ENCODE measurements around the gene LGI4. TPM values are rescaled to one million over a fixed set of nuclear protein-coding genes. Genes with fewer than 3 reads are reported as not detected.

Gene LGI4
- total and polyA plus RNA-seq, 3 experiments from 2014 or later: 0.18 TPM; not detected in 2

DNA sequence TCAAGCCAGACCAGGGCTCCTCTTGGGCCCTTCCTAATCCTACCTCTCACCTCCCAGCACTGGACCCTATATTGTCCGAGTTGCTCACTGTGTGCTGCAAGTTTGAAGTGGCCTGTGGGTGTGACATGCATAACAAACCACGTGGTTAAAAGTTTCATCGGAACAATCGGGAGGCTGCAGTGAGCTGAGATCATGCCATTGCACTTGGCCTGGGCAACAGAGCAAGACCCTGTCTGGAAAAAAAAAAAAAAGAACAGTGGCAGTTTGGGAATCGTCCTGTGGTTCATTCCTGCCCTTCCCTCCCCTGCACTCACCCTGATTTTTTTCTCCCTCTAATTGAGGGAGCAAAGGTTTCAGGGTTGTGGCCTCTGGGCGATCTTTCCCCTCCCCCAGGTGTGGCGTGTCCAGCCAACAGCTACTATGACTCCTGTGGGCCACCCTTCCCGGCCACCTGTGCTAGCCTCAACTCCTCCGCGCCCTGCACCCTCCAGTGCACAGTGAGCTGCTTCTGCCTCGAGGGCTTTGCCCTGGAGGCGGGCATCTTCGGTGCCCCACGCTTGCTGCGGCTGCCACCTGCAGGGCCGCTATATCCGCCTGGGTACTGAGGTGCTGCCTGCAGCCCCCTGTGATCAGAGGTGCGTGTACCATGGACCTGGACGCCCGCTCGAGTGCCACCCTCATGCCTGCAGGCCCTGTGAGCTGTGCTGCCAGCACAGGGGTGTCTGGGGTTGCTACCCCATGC, 35.5 kb downstream of the LGI4 start:
- Mint-ChIP-seq H3K4me3 (no peak overlapping the region), H3K4me1 (no peaks in the 10 kb centered on the region), H3K36me3 (no peaks in the 10 kb centered on the region), H3K27ac (no peak overlapping the region), H3K27me3 (no peaks in the 10 kb centered on the region), H3K9me3 (no peaks in the 10 kb centered on the region)
- Histone ChIP-seq H3K4me1 (ENCODE audit: insufficient read depth, low read length) (no peaks in the 10 kb centered on the region), H3K27ac (ENCODE audit: low read depth, low read length) (no peak overlapping the region), H3K4me3 (ENCODE audit: low read length) (no peak overlapping the region), H3K27me3 (ENCODE audit: insufficient read depth, low read length, poor library complexity, severe bottlenecking) (no peaks in the 10 kb centered on the region), H3K36me3 (ENCODE audit: insufficient read depth, low read length) (no peaks in the 10 kb centered on the region), H3K9me3 (ENCODE audit: low read length) (no peaks in the 10 kb centered on the region)
- no peak for DNase-seq
- POLR2A ChIA-PET: no interaction called here
- CTCF ChIA-PET: interaction anchor here (1.9 kb wide), 1 partner anchor 9 kb away, joined by 5 read pairs; no protein-coding TSS in a partner anchor

GRCh38 chr19:35098413-35099049, 36.3 kb downstream of the LGI4 start:
- Histone ChIP-seq H3K36me3 (ENCODE audit: insufficient read depth, low read length) (no peaks in the 10 kb centered on the region), H3K27ac (ENCODE audit: low read depth, low read length) (no peak overlapping the region), H3K4me3 (ENCODE audit: low read length) (no peak overlapping the region), H3K9me3 (ENCODE audit: low read length) (no peaks in the 10 kb centered on the region), H3K4me1 (ENCODE audit: insufficient read depth, low read length) (no peaks in the 10 kb centered on the region), H3K27me3 (ENCODE audit: insufficient read depth, low read length, poor library complexity, severe bottlenecking) (no peaks in the 10 kb centered on the region)
- Mint-ChIP-seq H3K27me3 (no peaks in the 10 kb centered on the region), H3K4me1 (no peaks in the 10 kb centered on the region), H3K4me3 (no peak overlapping the region), H3K36me3 (no peaks in the 10 kb centered on the region), H3K27ac (no peak overlapping the region), H3K9me3 (no peaks in the 10 kb centered on the region)
- POLR2A ChIA-PET: interaction anchor here (0.5 kb wide), 1 partner anchor 1929 kb away, joined by 11 read pairs; no protein-coding TSS in a partner anchor
- CTCF ChIA-PET: no interaction called here
- no peak for DNase-seq

DNA sequence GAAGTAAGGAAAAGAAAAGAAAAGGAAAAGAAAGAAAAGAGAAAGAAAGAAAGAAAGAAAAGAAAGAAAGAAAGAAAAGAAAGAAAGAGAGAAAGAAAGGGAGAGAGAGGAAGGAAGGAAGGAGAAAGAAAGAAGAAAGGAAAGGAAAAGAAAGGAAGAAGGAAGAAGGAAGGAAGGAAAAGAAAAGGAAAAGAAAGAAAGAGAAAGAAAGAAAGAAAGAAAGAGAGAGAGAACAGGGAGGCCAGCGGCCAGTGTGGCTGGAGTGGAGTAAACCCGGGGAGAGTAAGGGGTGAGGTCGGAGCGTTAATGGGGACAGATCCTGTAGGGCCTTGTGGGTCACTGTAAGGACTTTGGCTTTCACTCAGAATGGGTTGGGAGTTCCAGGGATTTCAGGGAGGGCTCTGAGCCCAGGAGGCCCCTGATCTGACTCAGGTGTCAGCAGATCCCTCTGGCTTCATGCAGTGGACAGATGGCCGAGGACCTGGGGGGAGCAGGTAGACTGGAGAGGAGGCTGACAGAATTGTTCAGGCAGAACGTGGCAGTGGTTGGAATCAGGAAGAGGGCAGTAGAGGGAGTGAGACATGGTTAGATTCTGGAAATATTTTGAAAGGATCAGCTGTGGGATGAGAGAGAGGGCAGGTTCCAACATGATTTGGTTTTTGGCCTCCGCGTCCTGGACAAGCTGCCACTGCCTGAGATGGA, 39.0 kb downstream of the LGI4 start:
- no peak for DNase-seq
- H3K27me3 ChIP-seq (ENCODE audit: insufficient read depth, low read length, poor library complexity, severe bottlenecking): no peaks in the 10 kb centered on the region
- Mint-ChIP-seq H3K4me3 (no peak overlapping the region), H3K9me3 (no peaks in the 10 kb centered on the region), H3K4me1 (no peaks in the 10 kb centered on the region), H3K27me3 (peaks cover 0 to 4% of the 10 kb centered on the region in 2 donors), H3K27ac (peak overlapping the region in 2 of 8 donors; percentile 40 to 95), H3K36me3 (no peaks in the 10 kb centered on the region)
- H3K27ac ChIP-seq (ENCODE audit: low read depth, low read length): no peak overlapping the region
- no peaks in the 10 kb centered on the region for H3K36me3 ChIP-seq (ENCODE audit: insufficient read depth, low read length)
- no peaks in the 10 kb centered on the region for H3K9me3 ChIP-seq (ENCODE audit: low read length)
- no peak overlapping the region for H3K4me3 ChIP-seq (ENCODE audit: low read length)
- POLR2A ChIA-PET: no interaction called here
- H3K4me1 ChIP-seq (ENCODE audit: insufficient read depth, low read length): peaks cover under 1% of the 10 kb centered on the region
- CTCF ChIA-PET: no interaction called here

GRCh38 chr19:35094656-35095055, 40.2 kb downstream of the LGI4 start:
- no peaks in the 10 kb centered on the region for H3K9me3 Mint-ChIP-seq
- no peaks in the 10 kb centered on the region for H3K36me3 Mint-ChIP-seq
- Histone ChIP-seq H3K4me3 (ENCODE audit: low read length) (no peak overlapping the region), H3K4me1 (ENCODE audit: insufficient read depth, low read length) (peaks cover 7% of the 10 kb centered on the region), H3K27ac (ENCODE audit: low read depth, low read length) (no peak overlapping the region), H3K27me3 (ENCODE audit: insufficient read depth, low read length, poor library complexity, severe bottlenecking) (no peaks in the 10 kb centered on the region), H3K36me3 (ENCODE audit: insufficient read depth, low read length) (no peaks in the 10 kb centered on the region), H3K9me3 (ENCODE audit: low read length) (no peaks in the 10 kb centered on the region)
- DNase-seq: no peak
- peak overlapping the region in 1 of 8 donors; percentile 66 for H3K27ac Mint-ChIP-seq
- CTCF ChIA-PET: no interaction called here
- POLR2A ChIA-PET: no interaction called here
- no peak overlapping the region for H3K4me3 Mint-ChIP-seq
- peaks cover 2 to 9% of the 10 kb centered on the region in 2 donors for H3K27me3 Mint-ChIP-seq
- peaks cover 4 to 6% (median 6%) of the 10 kb centered on the region in 3 donors for H3K4me1 Mint-ChIP-seq

- POLR2A ChIA-PET: no interaction called here
- Mint-ChIP-seq H3K4me1 (peaks cover 4 to 6% (median 6%) of the 10 kb centered on the region in 3 donors), H3K27ac (peak overlapping the region in 3 of 8 donors; percentile 10 to 66 (median 27)), H3K9me3 (no peaks in the 10 kb centered on the region), H3K4me3 (no peak overlapping the region), H3K27me3 (peaks cover 7 to 12% of the 10 kb centered on the region in 2 donors), H3K36me3 (no peaks in the 10 kb centered on the region)
- no peak overlapping the region for H3K27ac ChIP-seq (ENCODE audit: low read depth, low read length)
- H3K27me3 ChIP-seq (ENCODE audit: insufficient read depth, low read length, poor library complexity, severe bottlenecking): no peaks in the 10 kb centered on the region
- no peaks in the 10 kb centered on the region for H3K36me3 ChIP-seq (ENCODE audit: insufficient read depth, low read length)
- CTCF ChIA-PET: no interaction called here
- H3K9me3 ChIP-seq (ENCODE audit: low read length): no peaks in the 10 kb centered on the region
- DNase-seq: no peak
- H3K4me3 ChIP-seq (ENCODE audit: low read length): no peak overlapping the region
- peaks cover 7% of the 10 kb centered on the region for H3K4me1 ChIP-seq (ENCODE audit: insufficient read depth, low read length)
Observed at GRCh38 chr19:35093941-35094647, 40.8 kb downstream of the LGI4 start.

- H3K9me3 ChIP-seq (ENCODE audit: low read length): no peaks in the 10 kb centered on the region
- no peak for DNase-seq
- peaks cover 7% of the 10 kb centered on the region for H3K4me1 ChIP-seq (ENCODE audit: insufficient read depth, low read length)
- CTCF ChIA-PET: no interaction called here
- Mint-ChIP-seq H3K36me3 (no peaks in the 10 kb centered on the region), H3K27me3 (peaks cover 7 to 12% of the 10 kb centered on the region in 2 donors), H3K9me3 (no peaks in the 10 kb centered on the region), H3K4me1 (peaks cover 4 to 6% (median 6%) of the 10 kb centered on the region in 3 donors), H3K4me3 (no peak overlapping the region), H3K27ac (no peak overlapping the region)
- POLR2A ChIA-PET: no interaction called here
- H3K4me3 ChIP-seq (ENCODE audit: low read length): no peak overlapping the region
- H3K27ac ChIP-seq (ENCODE audit: low read depth, low read length): no peak overlapping the region
- no peaks in the 10 kb centered on the region for H3K36me3 ChIP-seq (ENCODE audit: insufficient read depth, low read length)
- no peaks in the 10 kb centered on the region for H3K27me3 ChIP-seq (ENCODE audit: insufficient read depth, low read length, poor library complexity, severe bottlenecking)
Observed at GRCh38 chr19:35093430-35093829, 41.4 kb downstream of the LGI4 start.

DNA sequence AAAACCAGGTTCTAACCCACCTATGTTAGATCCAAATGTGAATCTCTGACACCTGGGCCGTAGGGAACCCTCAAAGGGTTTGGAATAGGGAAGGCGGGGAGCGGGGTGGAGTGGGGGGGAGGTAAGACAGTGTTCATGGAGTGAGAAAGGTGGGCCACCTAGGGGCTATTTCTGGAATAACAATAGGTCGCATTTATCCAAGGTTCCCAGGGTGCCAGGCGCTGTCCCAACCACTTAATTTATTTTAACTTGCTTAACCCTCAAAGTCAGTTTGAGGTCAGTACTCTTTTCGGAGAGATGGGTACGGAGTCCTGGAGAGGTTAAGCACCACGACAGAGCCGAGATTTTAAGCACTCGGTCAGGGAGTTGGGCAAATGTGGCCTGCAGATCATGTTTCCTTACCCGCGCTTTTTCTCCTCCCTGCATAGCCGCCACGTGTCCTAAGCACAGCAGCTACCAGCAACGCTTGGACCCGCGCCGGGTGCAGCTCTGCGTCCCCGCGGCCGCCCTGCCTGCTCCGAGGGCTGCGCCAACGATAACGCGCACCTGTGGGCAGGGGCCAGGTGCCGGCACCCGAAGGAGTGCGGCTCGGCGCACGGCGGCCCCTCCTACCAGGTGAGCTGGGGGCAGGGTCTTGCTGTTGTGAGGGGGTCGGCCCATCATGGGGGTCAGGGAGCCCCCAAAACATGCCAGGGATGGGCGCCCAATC, 44.2 kb downstream of the LGI4 start:
- peak in 3 of 5 donors; percentile 19 to 40 (median 26) for DNase-seq
- Mint-ChIP-seq H3K9me3 (no peaks in the 10 kb centered on the region), H3K27ac (peak overlapping the region in 2 of 8 donors; percentile 27 to 45), H3K4me1 (peaks cover 14 to 19% (median 18%) of the 10 kb centered on the region in 3 donors), H3K4me3 (no peak overlapping the region), H3K36me3 (no peaks in the 10 kb centered on the region), H3K27me3 (peaks cover 7 to 12% of the 10 kb centered on the region in 2 donors)
- Histone ChIP-seq H3K4me1 (ENCODE audit: insufficient read depth, low read length) (peaks cover 18% of the 10 kb centered on the region), H3K9me3 (ENCODE audit: low read length) (no peaks in the 10 kb centered on the region), H3K36me3 (ENCODE audit: insufficient read depth, low read length) (no peaks in the 10 kb centered on the region), H3K4me3 (ENCODE audit: low read length) (no peak overlapping the region), H3K27me3 (ENCODE audit: insufficient read depth, low read length, poor library complexity, severe bottlenecking) (no peaks in the 10 kb centered on the region), H3K27ac (ENCODE audit: low read depth, low read length) (no peak overlapping the region)
- ChIA-PET POLR2A (no interaction called here), CTCF (interaction anchor here (1.1 to 2.3 kb wide), 3 partner anchors 10 to 48 kb away, joined by 4 to 10 read pairs (median 5); no protein-coding TSS in a partner anchor)
